DND-41 (cell line): ENCODE data around the gene SAPCD1.

Experiments used
- EZH2 ChIP-seq: IDR thresholded peaks from 3 replicates; pipeline ENCODE4 v1.6.1; 2012; ENCODE audit warnings: borderline replicate concordance, low read depth, mild to moderate bottlenecking, moderate library complexity, low read length, inconsistent platforms; ENCODE audit not compliant: severe bottlenecking
- TF ChIP-seq, protein P1 (sequence below): IDR thresholded peaks from 2 replicates; pipeline ENCODE4 v1.5.1; 2012; ENCODE audit warnings: borderline replicate concordance, low read length, moderate library complexity, mild to moderate bottlenecking; ENCODE audit not compliant: poor library complexity, severe bottlenecking; ENCODE audit errors: extremely low read depth

DNA sequence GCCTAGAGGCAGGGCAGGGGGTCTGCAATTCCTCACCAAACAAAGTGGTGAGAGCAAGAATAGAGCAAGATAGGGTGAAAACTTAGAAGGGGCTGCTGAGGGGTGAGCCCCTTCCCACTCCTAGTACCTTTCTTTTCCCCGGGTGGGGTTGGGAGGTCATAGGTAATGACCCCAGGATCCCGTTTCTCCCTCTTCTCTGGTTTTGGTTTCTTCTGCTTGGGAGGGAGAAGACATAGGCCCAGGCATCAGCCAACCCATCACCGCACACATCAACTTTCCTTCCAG lies 29.6 kb downstream of the SAPCD1 start:
- TF ChIP-seq, protein P1, sequence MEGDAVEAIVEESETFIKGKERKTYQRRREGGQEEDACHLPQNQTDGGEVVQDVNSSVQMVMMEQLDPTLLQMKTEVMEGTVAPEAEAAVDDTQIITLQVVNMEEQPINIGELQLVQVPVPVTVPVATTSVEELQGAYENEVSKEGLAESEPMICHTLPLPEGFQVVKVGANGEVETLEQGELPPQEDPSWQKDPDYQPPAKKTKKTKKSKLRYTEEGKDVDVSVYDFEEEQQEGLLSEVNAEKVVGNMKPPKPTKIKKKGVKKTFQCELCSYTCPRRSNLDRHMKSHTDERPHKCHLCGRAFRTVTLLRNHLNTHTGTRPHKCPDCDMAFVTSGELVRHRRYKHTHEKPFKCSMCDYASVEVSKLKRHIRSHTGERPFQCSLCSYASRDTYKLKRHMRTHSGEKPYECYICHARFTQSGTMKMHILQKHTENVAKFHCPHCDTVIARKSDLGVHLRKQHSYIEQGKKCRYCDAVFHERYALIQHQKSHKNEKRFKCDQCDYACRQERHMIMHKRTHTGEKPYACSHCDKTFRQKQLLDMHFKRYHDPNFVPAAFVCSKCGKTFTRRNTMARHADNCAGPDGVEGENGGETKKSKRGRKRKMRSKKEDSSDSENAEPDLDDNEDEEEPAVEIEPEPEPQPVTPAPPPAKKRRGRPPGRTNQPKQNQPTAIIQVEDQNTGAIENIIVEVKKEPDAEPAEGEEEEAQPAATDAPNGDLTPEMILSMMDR, result no peak
- no peak for TF ChIP-seq EZH2
